Skeletal muscle tissue (tissue), 2 donors: ENCODE measurements around the gene OPTN. TPM values are rescaled to one million over a fixed set of nuclear protein-coding genes. Genes with fewer than 3 reads are reported as not detected.

Source experiments
- small RNA-seq: library from RNA; depleted of rRNA; stranded (forward); fragments of <200 nt; gene quantifications from one replicate; pipeline ENCODE3, GENCODE V24; 2014
- total RNA-seq: library from RNA; depleted of rRNA; stranded (reverse); fragments of >200 nt; gene quantifications from one replicate; pipeline ENCODE4 v1.2.3, GENCODE V29; 2014

Gene OPTN
- total RNA-seq, 1 donor from 2014 or later, result 13.0 TPM

Small RNAs within 50 kb of the gene (small RNA-seq; reads per million reads assigned to genes)
- gene SNRPGP5, result not detected

Other genes with a start within 250 kb of the OPTN start
- 13.0 TPM for gene CCDC3, start 98.5 kb upstream of the OPTN start, total RNA-seq
- 4.2 TPM for gene MCM10, start 61.4 kb downstream of the OPTN start, total RNA-seq
- gene UCMA, start 134.2 kb downstream of the OPTN start, total RNA-seq, result 1.6 TPM
- gene PHYH, start 199.9 kb downstream of the OPTN start, total RNA-seq, result 37.1 TPM
- 25.1 TPM for gene SEPHS1, start 248.1 kb downstream of the OPTN start, total RNA-seq